LoVo (cell line): ENCODE data around the gene PRAMEF18.
"Not testable (repeated sequence)": the region's sequence is repeated elsewhere in the genome, so short reads cannot be mapped to it uniquely, and the experiment has no call there.

Experiments
- DNase-seq: peaks from one replicate; pipeline ENCODE4 v3.0.0-alpha.2; 2016; ENCODE audit warnings: low spot score

PRAMEF18 gene

DNA sequence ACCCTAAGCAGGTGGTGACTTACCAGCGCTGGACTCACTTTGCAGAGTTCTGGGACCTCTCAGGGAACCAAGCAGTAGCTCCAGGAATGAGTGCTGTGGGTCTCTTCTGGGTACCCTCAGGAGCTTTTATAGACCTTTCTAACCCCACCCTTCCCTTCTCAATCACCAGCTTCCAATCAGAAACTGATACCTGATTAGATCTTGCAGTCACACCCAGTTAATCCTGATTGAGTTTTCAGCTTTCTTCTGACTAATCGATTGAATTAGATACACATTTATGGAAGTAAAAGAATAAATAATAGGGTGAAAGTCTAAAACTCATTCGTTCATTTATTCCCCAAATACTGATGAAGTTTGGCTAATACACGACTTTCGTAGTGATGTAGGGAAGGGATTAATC is 24.6 kb downstream of the PRAMEF18 start, which contains the start of gene PRAMEF13:
Gene PRAMEF13, minus strand, starts transcription at position 101 of the 400 bp plus-strand sequence. CDS start 1,820 bp downstream, outside the sequence.
- DNase-seq = not testable (repeated sequence)
